K562 treated with DMSO at 1 percent for 4 hours (cell line): ENCODE results near the gene ZNF337. TPM values are rescaled to one million over a fixed set of nuclear protein-coding genes. Genes with fewer than 3 reads are reported as not detected.

Source experiments
- total RNA-seq: library from RNA; unstranded; fragments of 300-600 nt; gene quantifications from 2 replicates; pipeline ENCODE4 v1.2.3, GENCODE V29; 2022; ENCODE audit not compliant: insufficient read depth

ZNF337 gene
- total RNA-seq = 0.51 and 1.9 TPM in 2 replicates

DNA sequence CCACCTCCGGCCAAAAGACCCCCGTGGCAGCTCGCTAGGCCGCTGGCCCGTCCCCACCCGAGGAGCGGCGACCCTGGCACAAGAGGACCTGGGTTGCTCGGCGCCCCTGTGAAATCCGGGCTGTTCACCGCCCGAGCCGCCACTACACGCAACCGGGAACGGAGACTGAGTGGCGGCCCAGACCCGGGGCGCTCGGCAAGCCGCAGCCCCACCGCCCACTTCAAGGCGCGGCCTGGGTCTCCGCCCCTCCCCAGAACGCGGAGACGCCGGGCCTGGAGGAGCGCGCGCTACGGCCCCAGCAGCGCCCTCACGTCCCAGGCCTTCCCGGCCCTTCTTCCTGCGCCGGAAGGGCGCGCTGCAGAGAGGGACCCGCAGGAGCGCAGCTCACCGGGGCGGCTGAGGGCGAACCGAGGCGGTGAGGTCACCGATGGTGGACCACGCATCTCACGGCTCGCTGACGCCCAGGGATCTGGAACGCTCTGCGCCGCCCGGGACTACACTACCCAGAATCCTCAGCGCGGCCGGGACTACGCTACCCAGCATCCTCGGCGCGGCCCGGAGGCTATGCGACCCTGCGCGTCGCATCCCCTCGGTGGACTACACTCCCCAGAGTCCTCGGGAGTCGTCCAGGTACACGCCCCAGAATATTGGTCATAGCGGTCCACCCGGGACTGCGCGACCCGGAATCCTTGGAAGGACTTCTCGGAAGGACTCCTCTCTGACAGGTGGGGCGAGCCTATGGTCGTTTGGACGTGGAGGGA is at the start of gene ZNF337:
Gene ZNF337 (minus strand): TSS at position 483 of the 761 bp plus-strand sequence. CDS start 10,436 bp downstream, outside the sequence.

Other genes with a start within 250 kb of the ZNF337 start
- not detected in 2 replicates for gene NINL, start 111.3 kb downstream of the ZNF337 start, total RNA-seq
- 3.2 and 3.6 TPM in 2 replicates for gene NANP, start 72.8 kb downstream of the ZNF337 start, total RNA-seq